Measurements from ENCODE around the gene OR1Q1.
"Not testable (repeated sequence)": the region's sequence is repeated elsewhere in the genome, so short reads cannot be mapped to it uniquely, and the experiment has no call there.

The OR1Q1 gene

GRCh38 chr9:122614362-122614761, at the start of gene OR1Q1:
Gene OR1Q1 (plus strand): TSS chr9:122614738. CDS start chr9:122614738, 0 bp downstream.
- no peak for DNase-seq

GRCh38 chr9:122567901-122568300, 46.6 kb upstream of the OR1Q1 start:
- no peak for DNase-seq

GRCh38 chr9:122572456-122572855, 42.1 kb upstream of the OR1Q1 start:
- no peak for DNase-seq

GRCh38 chr9:122579874-122580273, 34.7 kb upstream of the OR1Q1 start:
- DNase-seq, result no peak

GRCh38 chr9:122580360-122580759, 34.2 kb upstream of the OR1Q1 start:
- DNase-seq, result no peak

- DNase-seq, result not testable (repeated sequence)
Observed at GRCh38 chr9:122583284-122583683, 31.3 kb upstream of the OR1Q1 start, which contains the start of gene OR1L8. Gene OR1L8 (minus strand): TSS chr9:122583384. CDS start chr9:122568477, 14,907 bp downstream.

GRCh38 chr9:122605691-122606090, 8.8 kb upstream of the OR1Q1 start:
- no peak for DNase-seq

- no peak for DNase-seq
Observed at GRCh38 chr9:122606587-122606986, 8.0 kb upstream of the OR1Q1 start.

- DNase-seq, result no peak
Observed at GRCh38 chr9:122609804-122610203, 4.7 kb upstream of the OR1Q1 start.

GRCh38 chr9:122619996-122620395, 5.5 kb downstream of the OR1Q1 start:
- no peak for DNase-seq

GRCh38 chr9:122642226-122642625, 27.7 kb downstream of the OR1Q1 start:
- no peak for DNase-seq

GRCh38 chr9:122656378-122656777, 41.8 kb downstream of the OR1Q1 start:
- DNase-seq, result no peak

- DNase-seq, result no peak
Observed at GRCh38 chr9:122657527-122657926, 43.0 kb downstream of the OR1Q1 start, which contains the start of gene OR1B1. Gene OR1B1 (minus strand): TSS chr9:122657627.

- no peak for DNase-seq
Observed at GRCh38 chr9:122661416-122661815, 46.9 kb downstream of the OR1Q1 start, which contains the start of gene OR1L1. Gene OR1L1 (plus strand): TSS chr9:122661716. CDS start chr9:122661716, 0 bp downstream.
